LNCaP clone FGC (cell line): ENCODE results near the gene LRRC49.

Experiments used
- DNase-seq: peaks from one replicate; pipeline ENCODE4 v3.0.0-alpha.2; 2011; ENCODE audit warnings: low read depth
- H3K4me3 ChIP-seq: 2 replicates; pipeline ENCODE4 v1.5.1; 2011; ENCODE audit warnings: mild to moderate bottlenecking, low read depth, low read length, control low read depth
- TF ChIP-seq, protein P1 (sequence below): IDR thresholded peaks from 2 replicates; pipeline ENCODE4 v1.5.1; 2012; ENCODE audit warnings: mild to moderate bottlenecking; ENCODE audit not compliant: control insufficient read depth, insufficient read depth; ENCODE audit errors: extremely low read depth

The LRRC49 gene

DNA sequence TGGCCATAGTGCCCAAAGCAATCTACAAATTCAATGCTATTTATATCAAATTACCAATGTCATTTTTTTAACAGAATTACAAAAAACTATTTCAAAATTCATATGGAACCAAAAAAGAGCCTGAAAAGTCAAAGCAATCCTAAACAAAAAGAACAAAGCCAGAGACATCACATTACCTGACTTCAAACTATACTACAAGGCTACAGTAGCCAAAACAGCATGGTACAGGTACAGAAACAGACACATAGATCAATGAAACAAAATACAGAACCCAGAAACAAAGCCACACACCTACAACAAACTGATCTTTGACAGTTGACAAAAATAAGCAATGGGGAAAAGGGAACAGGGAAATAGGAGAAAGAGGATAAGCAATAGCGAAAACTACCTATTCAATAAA lies 196.1 kb downstream of the LRRC49 start:
- no peak for DNase-seq
- TF ChIP-seq, protein P1, sequence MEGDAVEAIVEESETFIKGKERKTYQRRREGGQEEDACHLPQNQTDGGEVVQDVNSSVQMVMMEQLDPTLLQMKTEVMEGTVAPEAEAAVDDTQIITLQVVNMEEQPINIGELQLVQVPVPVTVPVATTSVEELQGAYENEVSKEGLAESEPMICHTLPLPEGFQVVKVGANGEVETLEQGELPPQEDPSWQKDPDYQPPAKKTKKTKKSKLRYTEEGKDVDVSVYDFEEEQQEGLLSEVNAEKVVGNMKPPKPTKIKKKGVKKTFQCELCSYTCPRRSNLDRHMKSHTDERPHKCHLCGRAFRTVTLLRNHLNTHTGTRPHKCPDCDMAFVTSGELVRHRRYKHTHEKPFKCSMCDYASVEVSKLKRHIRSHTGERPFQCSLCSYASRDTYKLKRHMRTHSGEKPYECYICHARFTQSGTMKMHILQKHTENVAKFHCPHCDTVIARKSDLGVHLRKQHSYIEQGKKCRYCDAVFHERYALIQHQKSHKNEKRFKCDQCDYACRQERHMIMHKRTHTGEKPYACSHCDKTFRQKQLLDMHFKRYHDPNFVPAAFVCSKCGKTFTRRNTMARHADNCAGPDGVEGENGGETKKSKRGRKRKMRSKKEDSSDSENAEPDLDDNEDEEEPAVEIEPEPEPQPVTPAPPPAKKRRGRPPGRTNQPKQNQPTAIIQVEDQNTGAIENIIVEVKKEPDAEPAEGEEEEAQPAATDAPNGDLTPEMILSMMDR: no peak
- no peak overlapping the region for H3K4me3 ChIP-seq

- TF ChIP-seq, protein P1: no peak
- no peak for DNase-seq
- no peak overlapping the region for H3K4me3 ChIP-seq
Measured at GRCh38 chr15:71089801-71090200, 197.2 kb downstream of the LRRC49 start.

DNA sequence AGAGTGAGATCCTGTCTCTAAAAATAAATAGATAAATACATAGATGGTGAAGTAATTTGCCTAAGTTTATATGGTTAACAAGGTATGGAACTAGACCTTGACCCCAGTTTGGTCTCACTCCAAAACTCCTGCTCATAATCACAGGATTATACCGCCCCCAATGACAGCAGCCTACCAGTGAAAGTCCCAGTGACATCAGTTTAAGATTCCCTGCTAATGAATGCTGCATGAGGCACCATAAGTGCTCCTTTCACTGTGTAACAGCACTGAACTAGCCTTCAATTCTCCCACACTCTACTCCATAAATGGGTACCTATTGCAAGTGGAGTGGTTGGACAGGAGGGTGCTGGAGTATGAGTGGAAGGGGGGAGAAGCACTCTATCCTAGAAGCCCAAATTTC lies 199.0 kb downstream of the LRRC49 start:
- TF ChIP-seq, protein P1: no peak
- no peak for DNase-seq
- no peak overlapping the region for H3K4me3 ChIP-seq

DNA sequence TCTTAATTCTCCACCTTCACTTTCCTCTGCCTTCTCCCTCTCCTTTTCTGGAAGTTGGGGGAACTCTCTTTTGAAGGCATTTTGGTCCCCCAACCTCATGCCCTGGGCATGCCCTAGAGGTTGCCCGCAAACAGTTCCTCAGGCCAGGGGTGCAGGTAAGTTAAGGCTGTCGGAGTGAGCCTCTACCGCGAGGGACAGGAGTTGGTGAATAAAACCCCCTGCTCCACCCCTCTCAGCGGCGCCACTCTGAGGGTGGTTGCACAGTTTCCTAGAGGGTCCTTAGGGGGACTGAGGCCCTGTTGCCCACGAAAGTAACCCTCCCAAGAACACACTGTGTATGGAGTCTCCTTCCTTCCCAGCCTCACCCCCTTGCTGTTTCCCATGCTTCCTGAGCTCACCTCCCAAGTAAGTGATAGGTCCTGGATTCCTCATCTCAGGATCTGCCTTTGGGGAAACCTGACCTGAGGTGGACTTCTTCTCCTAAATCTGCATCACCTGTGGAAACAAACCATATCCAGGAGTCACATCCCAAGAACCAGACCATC lies 199.5 kb downstream of the LRRC49 start:
- no peak overlapping the region for H3K4me3 ChIP-seq
- no peak for DNase-seq
- TF ChIP-seq, protein P1: no peak

DNA sequence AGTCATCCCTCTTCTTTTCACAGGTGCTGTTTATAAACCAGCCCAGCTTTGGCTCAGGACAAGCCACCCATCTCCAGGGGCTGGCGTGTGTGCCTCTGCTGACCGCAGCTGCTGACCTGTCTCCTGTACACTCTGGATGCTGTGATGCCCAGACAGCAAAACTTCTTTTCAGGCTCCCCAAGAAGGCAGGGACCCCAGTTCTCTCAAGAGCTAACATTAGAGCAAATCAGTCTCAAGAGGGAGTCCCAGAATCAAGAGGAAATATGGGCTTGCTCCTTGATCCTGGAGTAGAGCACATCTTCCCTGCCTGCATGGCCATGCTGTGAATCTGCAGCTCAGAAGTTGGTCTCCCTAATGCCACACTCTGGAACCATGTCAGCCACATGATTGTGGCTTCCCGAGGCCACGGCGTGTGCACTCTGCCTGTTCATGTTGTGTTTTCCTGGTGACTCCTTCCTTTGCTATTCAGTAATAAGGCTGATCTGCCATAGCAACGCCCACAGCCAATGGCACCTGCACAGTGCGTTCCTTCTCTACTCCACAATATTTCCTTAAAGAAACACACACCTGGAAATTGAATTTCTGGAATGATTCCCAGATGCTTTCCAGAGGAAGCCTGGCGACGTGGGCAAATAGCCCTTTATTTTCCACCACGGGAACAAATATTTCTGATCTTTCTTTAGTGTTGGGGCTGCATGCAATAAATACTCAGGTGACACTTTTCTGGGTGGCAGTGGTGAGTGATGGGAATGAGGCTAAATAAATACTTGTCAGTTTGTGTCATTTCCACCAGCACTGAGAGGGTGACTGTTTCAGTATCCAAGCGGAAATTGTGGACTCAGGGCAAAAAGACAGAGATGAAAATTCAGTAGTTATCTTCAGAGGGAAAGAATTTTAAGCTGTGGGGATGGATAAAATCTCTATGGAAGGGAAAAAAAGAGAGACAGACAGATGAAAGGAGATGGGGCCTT lies 200.7 kb downstream of the LRRC49 start:
- peak; percentile 47 for DNase-seq
- no peak overlapping the region for H3K4me3 ChIP-seq
- TF ChIP-seq, protein P1: no peak

GRCh38 chr15:71094137-71094536 lies 201.5 kb downstream of the LRRC49 start:
- TF ChIP-seq, protein P1: no peak
- DNase-seq: no peak
- no peak overlapping the region for H3K4me3 ChIP-seq
